ENCODE results near the gene IPO13.
A peak's percentile ranks its signal among the peaks of the same experiment; 100 is the strongest.

The IPO13 gene

GRCh38 chr1:43946236-43947060 lies at the start of gene IPO13:
Gene IPO13, plus strand, starts transcription at chr1:43946950. Its CDS starts 651 bp downstream, at chr1:43947601.
- peak; percentile 94 for DNase-seq

- no peak for DNase-seq
Measured at GRCh38 chr1:43898981-43899380, 47.8 kb upstream of the IPO13 start.

GRCh38 chr1:43900386-43900785 lies 46.4 kb upstream of the IPO13 start:
- no peak for DNase-seq

- DNase-seq: no peak
Measured at GRCh38 chr1:43901196-43901961, 45.4 kb upstream of the IPO13 start.

- no peak for DNase-seq
Measured at GRCh38 chr1:43902058-43902831, 44.5 kb upstream of the IPO13 start.

GRCh38 chr1:43904660-43905551 lies 41.8 kb upstream of the IPO13 start:
- DNase-seq: no peak

- no peak for DNase-seq
Measured at GRCh38 chr1:43908226-43908625, 38.5 kb upstream of the IPO13 start.

GRCh38 chr1:43908858-43909257 lies 37.9 kb upstream of the IPO13 start:
- DNase-seq: no peak

- DNase-seq: no peak
Measured at GRCh38 chr1:43910343-43910742, 36.4 kb upstream of the IPO13 start.

- no peak for DNase-seq
Measured at GRCh38 chr1:43912607-43913006, 34.1 kb upstream of the IPO13 start.

GRCh38 chr1:43913051-43913501 lies 33.7 kb upstream of the IPO13 start:
- DNase-seq: no peak

GRCh38 chr1:43913666-43914360 lies 32.9 kb upstream of the IPO13 start:
- no peak for DNase-seq

- DNase-seq: no peak
Measured at GRCh38 chr1:43914576-43915525, 31.9 kb upstream of the IPO13 start.

GRCh38 chr1:43919906-43920305 lies 26.8 kb upstream of the IPO13 start:
- DNase-seq: no peak

GRCh38 chr1:43921022-43921421 lies 25.7 kb upstream of the IPO13 start:
- DNase-seq: no peak

- DNase-seq: no peak
Measured at GRCh38 chr1:43924516-43924915, 22.2 kb upstream of the IPO13 start.

- no peak for DNase-seq
Measured at GRCh38 chr1:43925846-43926245, 20.9 kb upstream of the IPO13 start.

GRCh38 chr1:43930168-43930948 lies 16.4 kb upstream of the IPO13 start:
- DNase-seq: no peak

GRCh38 chr1:43930949-43931275 lies 15.8 kb upstream of the IPO13 start:
- DNase-seq: no peak

Data from CD4-positive, alpha-beta T cell treated with Interleukin-4 for 4 hours (primary cell).